Gastroesophageal sphincter (tissue), 3 donors: ENCODE measurements around the gene KCNIP4.

Experiments
- CTCF ChIP-seq, 4 experiments: fragments of 200-600 bp in 2 of 4; fragments of 450-650 bp in 2 of 4; sonication (generic) in 1 of 4; IDR thresholded peaks; one replicate each; pipeline ENCODE4 v1.5.1; 2017 to 2019; ENCODE audit warnings: antibody characterized with exemption in 4 of 4, mild to moderate bottlenecking in 2 of 4, moderate library complexity in 2 of 4
- POLR2AphosphoS5 ChIP-seq: sonication (generic); formaldehyde crosslinking; IDR thresholded peaks from one replicate; pipeline ENCODE4 v1.6.1; 2017; ENCODE audit warnings: antibody characterized with exemption

- TF ChIP-seq CTCF (IDR thresholded peaks at IDR 0.05) = peak in 1 of 4 experiments; percentile 8
- TF ChIP-seq POLR2AphosphoS5 = peak; percentile 82
Measured at GRCh38 chr4:20700007-20700761, 1248.4 kb downstream of the KCNIP4 start, which contains the start of gene PACRGL.
